ENCODE data around the gene POC1B. TPM values are rescaled to one million over a fixed set of nuclear protein-coding genes. Genes with fewer than 3 reads are reported as not detected.

POC1B gene
- total and polyA plus RNA-seq, 2 donors (not counting 3 experiments of a cell fraction or from before 2014, with no cell fraction given) = 7.1 to 18.2 TPM

DNA sequence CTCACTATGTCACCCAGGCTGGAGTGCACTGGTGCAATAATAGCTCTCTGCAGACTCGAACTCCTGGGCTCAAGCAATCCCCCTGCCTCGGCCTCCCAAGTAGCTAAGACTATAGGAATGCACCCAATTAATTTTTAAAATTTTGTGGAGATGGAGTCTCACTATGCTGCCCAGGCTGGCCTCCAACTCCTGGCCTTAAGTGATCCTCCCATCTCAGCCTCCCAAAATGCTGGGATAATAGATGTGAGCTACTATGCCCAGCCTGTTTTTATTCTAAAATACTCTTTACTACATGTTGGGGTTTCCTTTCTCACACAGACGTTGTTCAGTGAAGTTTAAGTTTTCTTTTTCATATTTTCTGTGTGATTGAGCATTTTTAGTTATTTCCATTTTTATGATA, 112.6 kb downstream of the POC1B start:
- no TSS peak for BruUV-seq (replicated peaks)
- Histone ChIP-seq H3K36me3 (ENCODE audit: control insufficient read depth in 2 of 2, extremely low read depth in 1 of 2, insufficient read depth in 2 of 2, low read length in 2 of 2) (no peaks in the 10 kb centered on the region), H3K9me3 (replicated peaks; ENCODE audit: control insufficient read depth, insufficient read depth, low read length) (no peaks in the 10 kb centered on the region), H3K27me3 (ENCODE audit: control insufficient read depth in 2 of 2, insufficient read depth in 2 of 2, low read length in 2 of 2) (no peaks in the 10 kb centered on the region), H3K27ac (ENCODE audit: insufficient read depth, low read depth, low read length) (no peak overlapping the region), H4K20me1 (replicated peaks; ENCODE audit: control insufficient read depth, extremely low read depth, insufficient read depth, low read length) (no peaks in the 10 kb centered on the region), H3K4me2 (ENCODE audit: insufficient read depth, low read length) (no peak overlapping the region), H3K4me1 (ENCODE audit: control insufficient read depth, extremely low read depth, insufficient read depth, low read length) (no peaks in the 10 kb centered on the region), H3K9me1 (replicated peaks; ENCODE audit: control insufficient read depth, extremely low read depth, insufficient read depth, low read length) (no peaks in the 10 kb centered on the region), H3K4me3 (replicated peaks in 1 of 3; ENCODE audit: insufficient read depth in 1 of 3, low read depth in 1 of 3, low read length in 3 of 3) (no peak overlapping the region), H3K79me2 (ENCODE audit: control insufficient read depth, insufficient read depth, low read length) (no peaks in the 10 kb centered on the region), H3K9ac (replicated peaks; ENCODE audit: extremely low read depth, insufficient read depth, low read length) (no peak overlapping the region), H2AFZ (ENCODE audit: low read depth, low read length) (no peak overlapping the region)
- no peak for DNase-seq (ENCODE audit: low read depth, low spot score)
- TF ChIP-seq, protein P1, sequence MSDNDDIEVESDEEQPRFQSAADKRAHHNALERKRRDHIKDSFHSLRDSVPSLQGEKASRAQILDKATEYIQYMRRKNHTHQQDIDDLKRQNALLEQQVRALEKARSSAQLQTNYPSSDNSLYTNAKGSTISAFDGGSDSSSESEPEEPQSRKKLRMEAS (IDR thresholded peaks at IDR 0.05; ENCODE audit: insufficient read depth, insufficient read length) = no peak
- no peak for TF ChIP-seq GATA2 (IDR thresholded peaks at IDR 0.05; ENCODE audit: insufficient read depth, insufficient read length, low read depth, low read length)
- intact Hi-C loops (cut with micrococcal nuclease) (no loop called here), dilution Hi-C loops (cut with MboI; ENCODE audit: extremely low pct_ligation_motif_present, low sequenced_read_pairs) (no loop called here)
- no peak for FAIRE-seq
- POLR2A ChIA-PET = interaction anchor here (1.0 kb wide), 1 partner anchor 61 kb away, joined by 3 read pairs; the partner anchor contains the start of gene DUSP6
- CTCF ChIA-PET = interaction anchor here (1.1 kb wide), 1 partner anchor 13 kb away, joined by 3 read pairs; no protein-coding TSS in a partner anchor

DNA sequence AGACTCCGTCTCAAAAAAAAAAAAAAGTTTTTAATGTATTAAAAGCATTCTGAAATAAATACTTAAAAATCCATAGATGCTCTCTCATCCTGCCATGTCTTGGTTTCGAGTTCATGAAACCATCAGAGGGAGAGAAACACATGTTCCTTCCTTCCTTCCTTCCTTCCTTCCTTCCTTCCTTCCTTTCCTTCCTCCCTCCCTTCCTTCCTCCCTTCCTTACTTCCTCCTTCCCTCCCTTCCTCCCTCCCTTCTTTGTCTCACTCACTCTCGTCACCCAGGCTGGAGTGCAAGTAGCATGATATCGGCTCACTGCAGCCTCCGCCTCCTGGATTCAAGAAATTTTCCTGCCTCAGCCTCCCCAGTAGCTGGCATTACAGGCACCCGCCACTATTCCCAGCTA, 113.2 kb downstream of the POC1B start:
- no peak for FAIRE-seq

More for the DNA sequence above, 113.2 kb downstream of the POC1B start:
- H3K9me3 ChIP-seq (replicated peaks; ENCODE audit: control insufficient read depth, insufficient read depth, low read length) = no peaks in the 10 kb centered on the region
- H3K79me2 ChIP-seq (ENCODE audit: control insufficient read depth, insufficient read depth, low read length) = no peaks in the 10 kb centered on the region
- TF ChIP-seq POLR2A (IDR thresholded peaks at IDR 0.05; ENCODE audit: low read depth, low read length) (no peak), POLR2AphosphoS5 (IDR thresholded peaks at IDR 0.05; ENCODE audit: insufficient read depth, low read depth, low read length) (no peak)
- no peaks in the 10 kb centered on the region for H3K36me3 ChIP-seq (ENCODE audit: control insufficient read depth in 2 of 2, extremely low read depth in 1 of 2, insufficient read depth in 2 of 2, low read length in 2 of 2)
- no peak for DNase-seq (ENCODE audit: low read depth, low spot score)
- POLR2A ChIA-PET = no interaction called here
- no peaks in the 10 kb centered on the region for H3K9me1 ChIP-seq (replicated peaks; ENCODE audit: control insufficient read depth, extremely low read depth, insufficient read depth, low read length)
- no peak overlapping the region for H3K4me3 ChIP-seq (replicated peaks in 1 of 3; ENCODE audit: insufficient read depth in 1 of 3, low read depth in 1 of 3, low read length in 3 of 3)
- H3K9ac ChIP-seq (replicated peaks; ENCODE audit: extremely low read depth, insufficient read depth, low read length) = no peak overlapping the region
- H2AFZ ChIP-seq (ENCODE audit: low read depth, low read length) = no peak overlapping the region
- intact Hi-C loops (cut with micrococcal nuclease) (no loop called here), dilution Hi-C loops (cut with MboI; ENCODE audit: extremely low pct_ligation_motif_present, low sequenced_read_pairs) (no loop called here)
- H3K27ac ChIP-seq (ENCODE audit: insufficient read depth, low read depth, low read length) = no peak overlapping the region
- H3K27me3 ChIP-seq (ENCODE audit: control insufficient read depth in 2 of 2, insufficient read depth in 2 of 2, low read length in 2 of 2) = no peaks in the 10 kb centered on the region
- no TSS peak for BruUV-seq (replicated peaks)
- no peaks in the 10 kb centered on the region for H4K20me1 ChIP-seq (replicated peaks; ENCODE audit: control insufficient read depth, extremely low read depth, insufficient read depth, low read length)
- no peak overlapping the region for H3K4me2 ChIP-seq (ENCODE audit: insufficient read depth, low read length)
- H3K4me1 ChIP-seq (ENCODE audit: control insufficient read depth, extremely low read depth, insufficient read depth, low read length) = no peaks in the 10 kb centered on the region
- CTCF ChIA-PET = no interaction called here

Data from endothelial cell of umbilical vein (primary cell).